T-cell (primary cell): Measurements from ENCODE around the gene PEMT. TPM values are rescaled to one million over a fixed set of nuclear protein-coding genes. Genes with fewer than 3 reads are reported as not detected.

Experiments
- ATAC-seq, 4 experiments: fragments of 200-7000 bp in 3 of 4; fragments of 150-1000 bp in 1 of 4; cut with Tn5 transposase; replicated peaks in 1 of 4; 1 replicate in 3 of 4; 2 replicates in 1 of 4; pipeline ENCODE4 v1.10.0; 2021; ENCODE audit warnings: moderate library complexity in 3 of 4, mild to moderate bottlenecking in 2 of 4, moderate number of reproducible peaks in 1 of 4
- CTCF ChIA-PET, 2 donors: fragments of 300-600 bp; sonication (Branson Sonifier 250); formaldehyde crosslinking; loops; one replicate each; lab custom pipeline; 2022; ENCODE audit warnings: antibody characterized with exemption in 2 of 2; lab: Charles Lee
- POLR2A ChIA-PET, 2 donors: fragments of 300-600 bp; sonication (Branson Sonifier 250); formaldehyde crosslinking; loops; one replicate each; lab custom pipeline; 2022; ENCODE audit warnings: antibody characterized with exemption in 2 of 2; lab: Charles Lee
- DNase-seq, 35 experiments: peaks; one replicate each; pipeline versions ENCODE4 v3.0.0 to v3.0.0-alpha.2; 2013 to 2023
- H3K27ac ChIP-seq: one replicate; pipeline ENCODE4 v1.5.1; 2013; ENCODE audit warnings: low read length
- H3K27me3 ChIP-seq, 2 experiments: replicated peaks in 1 of 2; 1 replicate in 1 of 2; 2 replicates in 1 of 2; pipeline versions ENCODE4 v1.6.1 to v1.7.0; 2013; ENCODE audit warnings: low read length in 1 of 2, mixed read lengths in 1 of 2; ENCODE audit not compliant: control insufficient read depth in 2 of 2, insufficient read depth in 2 of 2; ENCODE audit errors: extremely low read depth in 1 of 2
- H3K36me3 ChIP-seq, 2 donors: 1 replicate in 1 of 2; 2 replicates in 1 of 2; pipeline versions ENCODE4 v1.6.1 to v1.7.0; 2013; ENCODE audit warnings: low read length in 1 of 2; ENCODE audit not compliant: control insufficient read depth in 2 of 2, insufficient read depth in 1 of 2; ENCODE audit errors: extremely low read depth in 1 of 2
- H3K4me1 ChIP-seq, 2 experiments: 1 replicate in 1 of 2; 2 replicates in 1 of 2; pipeline versions ENCODE4 v1.6.1 to v1.7.0; 2013; ENCODE audit warnings: low read length in 2 of 2, mixed read lengths in 1 of 2; ENCODE audit not compliant: insufficient read depth in 2 of 2, control insufficient read depth in 1 of 2; ENCODE audit errors: extremely low read depth in 1 of 2
- H3K4me3 ChIP-seq, 2 donors: 1 replicate in 1 of 2; 2 replicates in 1 of 2; pipeline versions ENCODE4 v1.5.1 to v1.7.0; 2013; ENCODE audit warnings: mild to moderate bottlenecking in 2 of 2, low read length in 1 of 2, moderate library complexity in 1 of 2; ENCODE audit not compliant: control insufficient read depth in 1 of 2; ENCODE audit errors: extremely low read depth in 1 of 2
- H3K9me3 ChIP-seq: 2 replicates; pipeline ENCODE4 v1.7.0; 2013
- H3K27ac Mint-ChIP-seq, 2 donors: one replicate each; pipeline ENCODE4 v1.8.0; 2020 to 2021; ENCODE audit warnings: mild to moderate bottlenecking in 2 of 2, mixed read lengths in 2 of 2
- H3K27me3 Mint-ChIP-seq, 2 donors: one replicate each; pipeline ENCODE4 v1.8.0; 2021 to 2022; ENCODE audit warnings: mixed read lengths in 2 of 2
- H3K36me3 Mint-ChIP-seq: one replicate; pipeline ENCODE4 v1.8.0; 2021; ENCODE audit warnings: mixed read lengths
- H3K4me1 Mint-ChIP-seq, 3 donors: one replicate each; pipeline ENCODE4 v1.8.0; 2020 to 2022; ENCODE audit warnings: mixed read lengths in 3 of 3, mild to moderate bottlenecking in 1 of 3
- H3K4me3 Mint-ChIP-seq, 3 donors: one replicate each; pipeline ENCODE4 v1.8.0; 2020 to 2022; ENCODE audit warnings: mild to moderate bottlenecking in 3 of 3, mixed read lengths in 3 of 3, moderate library complexity in 3 of 3
- H3K9me3 Mint-ChIP-seq, 3 donors: one replicate each; pipeline ENCODE4 v1.8.0; 2020 to 2022; ENCODE audit warnings: mixed read lengths in 3 of 3
- WGBS: methylation state at CpG from one replicate; pipeline ENCODE4 v1.1.5; 2013; ENCODE audit warnings: missing lambda C conversion rate; ENCODE audit not compliant: insufficient coverage; 5-methylcytosine and 5-hydroxymethylcytosine counted together
- total RNA-seq, 35 experiments: library from RNA in 6 of 35; stranded (reverse) in 6 of 35; fragments of 120-200 nt in 1 of 35; gene quantifications; one replicate each; pipeline versions ENCODE4 v1.2.1 to v1.2.4 and lab custom pipeline; 2013 to 2026

PEMT gene
- total RNA-seq, 5 donors from 2014 or later (not counting 1 experiment from before 2014, with no cell fraction given), result 13.3 to 25.8 (median 14.6) TPM

DNA sequence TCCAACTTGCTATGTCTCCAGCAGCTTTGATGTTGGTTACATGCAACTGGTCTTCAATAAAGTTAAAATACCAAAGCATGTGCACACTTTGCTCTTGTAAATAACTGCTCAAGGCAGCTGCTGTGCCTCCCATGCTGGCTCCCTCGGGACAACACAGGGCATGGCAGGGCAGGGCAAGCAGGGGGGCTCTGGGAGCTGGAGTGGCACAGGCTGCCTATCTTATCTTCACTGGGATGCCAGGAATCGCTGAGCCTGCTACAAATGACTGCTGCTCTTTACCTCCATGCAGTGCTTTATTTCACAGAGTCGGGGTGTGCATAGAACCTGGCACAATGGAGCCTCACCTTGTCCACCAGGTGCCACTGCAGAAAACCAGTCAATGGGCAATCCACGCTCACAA, 21.8 kb downstream of the PEMT start:
- Mint-ChIP-seq H3K4me1 (peaks cover 0 to 14% (median 0%) of the 10 kb centered on the region in 3 donors), H3K4me3 (no peak overlapping the region), H3K36me3 (peaks cover 7% of the 10 kb centered on the region), H3K9me3 (no peaks in the 10 kb centered on the region), H3K27ac (no peak overlapping the region), H3K27me3 (no peaks in the 10 kb centered on the region)
- Histone ChIP-seq H3K4me1 (no peaks in the 10 kb centered on the region), H3K9me3 (no peaks in the 10 kb centered on the region), H3K27ac (no peak overlapping the region), H3K36me3 (peaks cover 0 to 4% of the 10 kb centered on the region in 2 donors), H3K4me3 (no peak overlapping the region), H3K27me3 (no peaks in the 10 kb centered on the region)
- ATAC-seq (no peak), DNase-seq (no peak)
- CTCF ChIA-PET, result no interaction called here
- POLR2A ChIA-PET, result no interaction called here
- 90% methylated on average over 4 of the region's 4 CpGs for WGBS

- Mint-ChIP-seq H3K27me3 (no peaks in the 10 kb centered on the region), H3K4me1 (peaks cover 0 to 14% (median 0%) of the 10 kb centered on the region in 3 donors), H3K27ac (no peak overlapping the region), H3K4me3 (no peak overlapping the region), H3K36me3 (peaks cover 4% of the 10 kb centered on the region), H3K9me3 (no peaks in the 10 kb centered on the region)
- DNase-seq (peak in 27 of 35 experiments; percentile 9 to 59 (median 32)), ATAC-seq (peak in 1 of 4 experiments; percentile 31)
- Histone ChIP-seq H3K4me1 (no peaks in the 10 kb centered on the region), H3K36me3 (peaks cover 0 to 4% of the 10 kb centered on the region in 2 donors), H3K27ac (no peak overlapping the region), H3K9me3 (no peaks in the 10 kb centered on the region), H3K27me3 (no peaks in the 10 kb centered on the region), H3K4me3 (no peak overlapping the region)
- WGBS, result 60% methylated on average over 6 of the region's 6 CpGs
- ChIA-PET POLR2A (interaction anchor here in 1 of 2 donors (0.5 kb wide), 1 partner anchor 25 kb away, joined by 4 read pairs; no protein-coding TSS in a partner anchor), CTCF (interaction anchor here in 1 of 2 donors (1.7 kb wide), 1 partner anchor 72 kb away, joined by 5 read pairs; the partner anchor contains the start of gene RASD1)
These were observed 22.7 kb downstream of the PEMT start for GRCh38 chr17:17568772-17569195.

GRCh38 chr17:17567631-17568030, 23.9 kb downstream of the PEMT start:
- no peak overlapping the region for H3K4me3 ChIP-seq
- ChIA-PET POLR2A (no interaction called here), CTCF (interaction anchor here in 1 of 2 donors (1.7 kb wide), 1 partner anchor 71 kb away, joined by 5 read pairs; the partner anchor contains the start of gene RASD1)
- H3K9me3 ChIP-seq, result no peaks in the 10 kb centered on the region
- Mint-ChIP-seq H3K27ac (no peak overlapping the region), H3K4me3 (no peak overlapping the region), H3K27me3 (no peaks in the 10 kb centered on the region), H3K36me3 (peaks cover 4% of the 10 kb centered on the region), H3K4me1 (peaks cover 0 to 14% (median 0%) of the 10 kb centered on the region in 3 donors), H3K9me3 (no peaks in the 10 kb centered on the region)
- 84% methylated on average over 7 of the region's 7 CpGs for WGBS
- ATAC-seq, result no peak
- no peaks in the 10 kb centered on the region for H3K27me3 ChIP-seq
- no peak overlapping the region for H3K27ac ChIP-seq
- H3K36me3 ChIP-seq, result peaks cover 0 to 4% of the 10 kb centered on the region in 2 donors
- no peaks in the 10 kb centered on the region for H3K4me1 ChIP-seq
- DNase-seq, result no peak

- Mint-ChIP-seq H3K4me3 (no peak overlapping the region), H3K9me3 (no peaks in the 10 kb centered on the region), H3K36me3 (peaks cover 4% of the 10 kb centered on the region), H3K27ac (no peak overlapping the region), H3K4me1 (peaks cover 0 to 9% (median 0%) of the 10 kb centered on the region in 3 donors), H3K27me3 (no peaks in the 10 kb centered on the region)
- 81% methylated on average over 7 of the region's 11 CpGs for WGBS
- Histone ChIP-seq H3K4me3 (no peak overlapping the region), H3K4me1 (no peaks in the 10 kb centered on the region), H3K27me3 (no peaks in the 10 kb centered on the region), H3K36me3 (no peaks in the 10 kb centered on the region), H3K9me3 (no peaks in the 10 kb centered on the region), H3K27ac (no peak overlapping the region)
- CTCF ChIA-PET, result interaction anchor here in 1 of 2 donors (1.7 kb wide), 1 partner anchor 70 kb away, joined by 5 read pairs; the partner anchor contains the start of gene RASD1
- POLR2A ChIA-PET, result no interaction called here
- no peak for ATAC-seq
- DNase-seq, result no peak
These were observed 24.5 kb downstream of the PEMT start for GRCh38 chr17:17566896-17567513.

- no peak overlapping the region for H3K4me3 Mint-ChIP-seq
- CTCF ChIA-PET, result no interaction called here
- no peaks in the 10 kb centered on the region for H3K36me3 Mint-ChIP-seq
- H3K27me3 ChIP-seq, result no peaks in the 10 kb centered on the region
- no peak overlapping the region for H3K27ac ChIP-seq
- WGBS, result 81% methylated on average over 9 of the region's 10 CpGs
- no peak overlapping the region for H3K4me3 ChIP-seq
- ATAC-seq (no peak), DNase-seq (no peak)
- no peaks in the 10 kb centered on the region for H3K4me1 ChIP-seq
- H3K9me3 Mint-ChIP-seq, result no peaks in the 10 kb centered on the region
- H3K27me3 Mint-ChIP-seq, result no peaks in the 10 kb centered on the region
- H3K9me3 ChIP-seq, result no peaks in the 10 kb centered on the region
- POLR2A ChIA-PET, result no interaction called here
- peaks cover 0 to 7% (median 0%) of the 10 kb centered on the region in 3 donors for H3K4me1 Mint-ChIP-seq
- no peak overlapping the region for H3K27ac Mint-ChIP-seq
- H3K36me3 ChIP-seq, result no peaks in the 10 kb centered on the region
These were observed 25.8 kb downstream of the PEMT start for GRCh38 chr17:17565471-17566339.

DNA sequence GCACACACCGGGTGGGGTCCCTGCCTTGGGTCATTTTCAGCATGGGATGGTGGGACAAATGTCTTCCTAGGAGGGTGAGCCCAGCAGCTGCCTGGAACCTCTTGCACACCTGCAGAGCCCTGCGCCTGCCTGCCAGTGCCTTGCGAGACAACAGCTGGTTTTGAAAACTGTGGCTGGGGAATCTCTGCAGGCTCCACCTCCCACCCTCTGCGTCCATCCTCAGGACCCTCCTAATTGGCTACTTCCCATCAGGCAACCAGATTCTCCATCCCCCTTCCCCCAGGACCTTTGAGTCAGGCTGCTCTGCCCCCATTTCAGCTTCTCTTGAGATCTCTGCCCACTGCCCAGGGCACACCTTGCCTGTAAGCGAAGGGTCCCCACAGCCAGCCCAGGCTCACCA, 26.6 kb downstream of the PEMT start:
- no peak for ATAC-seq
- H3K36me3 Mint-ChIP-seq, result no peaks in the 10 kb centered on the region
- 97% methylated on average over 4 of the region's 5 CpGs for WGBS
- H3K27ac ChIP-seq, result no peak overlapping the region
- H3K4me3 Mint-ChIP-seq, result no peak overlapping the region
- H3K9me3 ChIP-seq, result no peaks in the 10 kb centered on the region
- H3K4me1 ChIP-seq, result no peaks in the 10 kb centered on the region
- H3K4me1 Mint-ChIP-seq, result peaks cover 0 to 7% (median 0%) of the 10 kb centered on the region in 3 donors
- H3K27me3 Mint-ChIP-seq, result no peaks in the 10 kb centered on the region
- H3K9me3 Mint-ChIP-seq, result no peaks in the 10 kb centered on the region
- CTCF ChIA-PET, result no interaction called here
- H3K36me3 ChIP-seq, result no peaks in the 10 kb centered on the region
- no peaks in the 10 kb centered on the region for H3K27me3 ChIP-seq
- H3K27ac Mint-ChIP-seq, result no peak overlapping the region
- POLR2A ChIA-PET, result no interaction called here
- no peak overlapping the region for H3K4me3 ChIP-seq
- DNase-seq, result no peak
